ENCODE results near the gene LILRA1. TPM values are rescaled to one million over a fixed set of nuclear protein-coding genes. Genes with fewer than 3 reads are reported as not detected.
"Not testable (repeated sequence)": the region's sequence is repeated elsewhere in the genome, so short reads cannot be mapped to it uniquely, and the experiment has no call there.

Gene LILRA1
- total RNA-seq, 1 experiment from 2014 or later: not detected

- no peak for TF ChIP-seq CTCF (IDR thresholded peaks at IDR 0.05 in 2 of 3, conservative IDR thresholded peaks at IDR 0.05 in 1 of 3; ENCODE audit: borderline replicate concordance in 1 of 3, insufficient read depth in 1 of 3, low read depth in 2 of 3, low read length in 2 of 3)
- TF ChIP-seq ATF3 (IDR thresholded peaks at IDR 0.05): no peak
Observed at GRCh38 chr19:54577334-54577733, 16.1 kb upstream of the LILRA1 start (continued).

GRCh38 chr19:54578268-54578667, 15.2 kb upstream of the LILRA1 start:
- BruUV-seq (replicated peaks); H3K9ac ChIP-seq (ENCODE audit: low read length); H3K9me3 ChIP-seq (ENCODE audit: control insufficient read depth in 1 of 2, insufficient read depth in 1 of 2, low read depth in 1 of 2, low read length in 2 of 2); H3K9me2 ChIP-seq (ENCODE audit: insufficient read depth); H3K4me2 ChIP-seq (ENCODE audit: low read length); ATAC-seq; DNase-seq (ENCODE audit: low read depth, low spot score); RAD21 ChIA-PET (ENCODE audit: low non-redundant PET in 1 of 2, low total read pairs in 2 of 2, uncharacterized antibody in 2 of 2, unreplicated experiment in 2 of 2); H4K20me1 ChIP-seq (ENCODE audit: insufficient read depth); H3K27ac ChIP-seq (ENCODE audit: low read depth, low read length); intact Hi-C loops (cut with micrococcal nuclease); POLR2A ChIA-PET; H3K79me2 ChIP-seq (ENCODE audit: insufficient read depth, low read length); H2AFZ ChIP-seq (ENCODE audit: low read depth, low read length, poor library complexity, severe bottlenecking); H3K4me3 ChIP-seq (replicated peaks in 1 of 2; ENCODE audit: low read depth in 1 of 2, low read length in 2 of 2); H3K36me3 ChIP-seq (ENCODE audit: control insufficient read depth in 1 of 2, insufficient read depth in 2 of 2, low read length in 2 of 2); H3K4me1 ChIP-seq (ENCODE audit: control insufficient read depth in 1 of 2, insufficient read depth in 2 of 2, low read length in 2 of 2); CTCF ChIA-PET: not testable (repeated sequence)
- peaks cover 22% of the 10 kb centered on the region; the same call in 1 of the 2 replicates for H3K27me3 ChIP-seq (ENCODE audit: insufficient read depth, low read length)

GRCh38 chr19:54586397-54586796, 7.0 kb upstream of the LILRA1 start:
- no peaks in the 10 kb centered on the region for H4K20me1 ChIP-seq (ENCODE audit: insufficient read depth)
- no peaks in the 10 kb centered on the region for H3K79me2 ChIP-seq (ENCODE audit: insufficient read depth, low read length)
- no peak overlapping the region for H3K9ac ChIP-seq (ENCODE audit: low read length)
- POLR2A ChIA-PET: no interaction called here
- no TSS peak for BruUV-seq (replicated peaks)
- intact Hi-C loops (cut with micrococcal nuclease): no loop called here
- H3K27ac ChIP-seq (ENCODE audit: low read depth, low read length): no peak overlapping the region
- H3K4me1 ChIP-seq (ENCODE audit: control insufficient read depth in 1 of 2, insufficient read depth in 2 of 2, low read length in 2 of 2): no peaks in the 10 kb centered on the region
- H3K36me3 ChIP-seq (ENCODE audit: control insufficient read depth in 1 of 2, insufficient read depth in 2 of 2, low read length in 2 of 2): no peaks in the 10 kb centered on the region
- TF ChIP-seq ELF1 (IDR thresholded peaks at IDR 0.05; ENCODE audit: borderline replicate concordance, low read depth) (no peak), FOSL1 (IDR thresholded peaks at IDR 0.05; ENCODE audit: low read depth) (no peak)
- RAD21 ChIA-PET (ENCODE audit: low non-redundant PET in 1 of 2, low total read pairs in 2 of 2, uncharacterized antibody in 2 of 2, unreplicated experiment in 2 of 2): no interaction called here
- no peaks in the 10 kb centered on the region for H3K9me3 ChIP-seq (ENCODE audit: control insufficient read depth in 1 of 2, insufficient read depth in 1 of 2, low read depth in 1 of 2, low read length in 2 of 2)
- no peaks in the 10 kb centered on the region for H3K9me2 ChIP-seq (ENCODE audit: insufficient read depth)
- peaks cover 62% of the 10 kb centered on the region for H3K27me3 ChIP-seq (ENCODE audit: insufficient read depth, low read length)
- no peak overlapping the region for H3K4me3 ChIP-seq (replicated peaks in 1 of 2; ENCODE audit: low read depth in 1 of 2, low read length in 2 of 2)
- DNase-seq (ENCODE audit: low read depth, low spot score) (no peak), ATAC-seq (no peak)
- H2AFZ ChIP-seq (ENCODE audit: low read depth, low read length, poor library complexity, severe bottlenecking): no peak overlapping the region
- CTCF ChIA-PET: no interaction called here
- no peak overlapping the region for H3K4me2 ChIP-seq (ENCODE audit: low read length)
